Transverse colon (tissue), 4 donors: ENCODE results near the gene AK4. TPM values are rescaled to one million over a fixed set of nuclear protein-coding genes. Genes with fewer than 3 reads are reported as not detected.

Experiments
- DNase-seq: peaks from one replicate; pipeline ENCODE4 v3.0.0-alpha.2; 2019
- H3K27ac ChIP-seq, 4 donors: fragments of 200-600 bp; sonication (generic); 2 replicates each; pipeline ENCODE4 v1.5.1; 2016 to 2018; ENCODE audit warnings: inconsistent platforms in 4 of 4
- H3K27me3 ChIP-seq: fragments of 200-600 bp; sonication (generic); 2 replicates; pipeline ENCODE4 v1.5.1; 2017; ENCODE audit warnings: inconsistent platforms
- H3K36me3 ChIP-seq, 4 donors: fragments of 200-600 bp; sonication (generic); 2 replicates each; pipeline ENCODE4 v1.5.1; 2017 to 2019; ENCODE audit warnings: inconsistent platforms in 4 of 4
- H3K4me1 ChIP-seq, 4 donors: fragments of 200-600 bp; sonication (generic); 2 replicates each; pipeline ENCODE4 v1.5.1; 2017 to 2020; ENCODE audit warnings: inconsistent platforms in 4 of 4
- H3K4me3 ChIP-seq, 4 donors: fragments of 200-600 bp; sonication (generic); 1 replicate in 1 of 4; 2 replicates in 3 of 4; pipeline versions ENCODE4 v1.5.1 to v1.6.1; 2017 to 2019; ENCODE audit warnings: inconsistent platforms in 4 of 4
- H3K9me3 ChIP-seq, 2 donors: fragments of 200-600 bp; sonication (generic); 2 replicates each; pipeline ENCODE4 v1.5.1; 2017 to 2019; ENCODE audit warnings: inconsistent platforms in 2 of 2
- CTCF ChIP-seq, 5 experiments: fragments of 200-600 bp in 3 of 5; fragments of 450-650 bp in 2 of 5; sonication (generic) in 3 of 5; IDR thresholded peaks; 1 replicate in 2 of 5; 2 replicates in 3 of 5; pipeline ENCODE4 v1.5.1; 2016 to 2017; ENCODE audit warnings: antibody characterized with exemption in 5 of 5, inconsistent platforms in 3 of 5, mild to moderate bottlenecking in 2 of 5, moderate library complexity in 1 of 5
- EP300 ChIP-seq: sonication (generic); formaldehyde crosslinking; IDR thresholded peaks from one replicate; pipeline ENCODE4 v1.6.1; 2017; ENCODE audit warnings: antibody characterized with exemption, low read depth
- POLR2A ChIP-seq: fragments of 450-650 bp; IDR thresholded peaks from one replicate; pipeline ENCODE4 v1.6.1; 2016; ENCODE audit warnings: antibody characterized with exemption, mild to moderate bottlenecking, moderate library complexity
- POLR2AphosphoS5 ChIP-seq, 3 donors: sonication (generic); formaldehyde crosslinking; IDR thresholded peaks; one replicate each; pipeline ENCODE4 v1.6.1; 2016; ENCODE audit warnings: antibody characterized with exemption in 3 of 3
- WGBS, 2 donors: methylation state at CpG; one replicate each; pipeline ENCODE4 v1.1.5; 2018; ENCODE audit warnings: low coverage in 1 of 2; 5-methylcytosine and 5-hydroxymethylcytosine counted together
- in situ Hi-C, 4 donors: fragments of 200-750 bp; cut with MboI; loops; one replicate each; pipeline versions ENCODE4 v1.15.0 to v1.15.1; 2017; ENCODE audit warnings: low sequenced_read_pairs in 3 of 4, low pct_ligation_motif_present in 1 of 4, low pct_unique_long_range_greater_than_20kb in 1 of 4
- intact Hi-C: fragments of 100-400 bp; cut with DNase I; formaldehyde crosslinking; loops from one replicate; pipeline ENCODE4 v1.15.1; 2023; ENCODE audit warnings: low total_unique reads
- total RNA-seq, 4 donors: library from RNA; depleted of rRNA; stranded (reverse); fragments of >200 nt; gene quantifications; one replicate each; pipeline ENCODE4 v1.1.0, GENCODE V29; 2016

Gene AK4
- total RNA-seq, 4 donors from 2014 or later: 12.0 to 42.8 (median 36.1) TPM

- H3K27me3 ChIP-seq: no peaks in the 10 kb centered on the region
- H3K9me3 ChIP-seq: no peaks in the 10 kb centered on the region
- no peak overlapping the region for H3K4me3 ChIP-seq
- H3K4me1 ChIP-seq: peaks cover 0 to 17% (median 2%) of the 10 kb centered on the region in 4 donors
- no peak for DNase-seq
- no peaks in the 10 kb centered on the region for H3K36me3 ChIP-seq
- in situ Hi-C loops (no loop called here), intact Hi-C loops (no loop called here)
- 69 to 77% methylated on average over 5 of the region's 5 CpGs for WGBS, 2 donors
- TF ChIP-seq CTCF (IDR thresholded peaks at IDR 0.05) (no peak), POLR2A (no peak), EP300 (no peak), POLR2AphosphoS5 (IDR thresholded peaks at IDR 0.05) (no peak)
- no peak overlapping the region for H3K27ac ChIP-seq
Observed at GRCh38 chr1:65165269-65165993, 17.4 kb downstream of the AK4 start.

- Histone ChIP-seq H3K27me3 (no peaks in the 10 kb centered on the region), H3K27ac (no peak overlapping the region), H3K9me3 (no peaks in the 10 kb centered on the region), H3K36me3 (no peaks in the 10 kb centered on the region), H3K4me1 (peaks cover 0 to 16% (median 4%) of the 10 kb centered on the region in 4 donors), H3K4me3 (no peak overlapping the region)
- in situ Hi-C loops (no loop called here), intact Hi-C loops (no loop called here)
- TF ChIP-seq CTCF (IDR thresholded peaks at IDR 0.05): no peak
- no peak for TF ChIP-seq POLR2A
- TF ChIP-seq POLR2AphosphoS5 (IDR thresholded peaks at IDR 0.05): no peak
- TF ChIP-seq EP300: no peak
- no peak for DNase-seq
- 65 to 87% methylated on average over 2 to 7 of the region's 7 CpGs for WGBS, 2 donors
Observed at GRCh38 chr1:65166572-65167305, 18.7 kb downstream of the AK4 start.

GRCh38 chr1:65167586-65168242 is 19.7 kb downstream of the AK4 start:
- Histone ChIP-seq H3K4me3 (no peak overlapping the region), H3K4me1 (peaks cover 0 to 16% (median 4%) of the 10 kb centered on the region in 4 donors), H3K36me3 (no peaks in the 10 kb centered on the region), H3K27me3 (no peaks in the 10 kb centered on the region), H3K27ac (no peak overlapping the region), H3K9me3 (no peaks in the 10 kb centered on the region)
- no peak for DNase-seq
- WGBS, 2 donors: 88 to 95% methylated on average over 5 of the region's 5 CpGs
- in situ Hi-C loops: no loop called here
- no peak for TF ChIP-seq POLR2AphosphoS5 (IDR thresholded peaks at IDR 0.05)
- intact Hi-C loops: no loop called here

- in situ Hi-C loops (no loop called here), intact Hi-C loops (no loop called here)
- no peak for DNase-seq
- WGBS, 2 donors: 92 to 94% methylated on average over 2 to 4 of the region's 4 CpGs
- TF ChIP-seq POLR2AphosphoS5 (IDR thresholded peaks at IDR 0.05): no peak
- no peak for TF ChIP-seq CTCF (IDR thresholded peaks at IDR 0.05)
- TF ChIP-seq EP300: no peak
- no peak for TF ChIP-seq POLR2A
- peaks cover 0 to 18% (median 4%) of the 10 kb centered on the region in 4 donors for H3K4me1 ChIP-seq
- H3K9me3 ChIP-seq: no peaks in the 10 kb centered on the region
- H3K36me3 ChIP-seq: no peaks in the 10 kb centered on the region
- no peaks in the 10 kb centered on the region for H3K27me3 ChIP-seq
- H3K27ac ChIP-seq: no peak overlapping the region
- no peak overlapping the region for H3K4me3 ChIP-seq
Observed at GRCh38 chr1:65168867-65169266, 20.9 kb downstream of the AK4 start.
